Endothelial cell of umbilical vein (primary cell): ENCODE measurements around the gene IL15.

Source experiments
- CTCF ChIP-seq, 2 donors: IDR thresholded peaks; 1 replicate in 1 of 2; 2 replicates in 1 of 2; pipeline ENCODE4 v1.5.1; 2011; ENCODE audit warnings: low read length in 2 of 2, mild to moderate bottlenecking in 2 of 2, moderate library complexity in 2 of 2, control low read depth in 1 of 2, inconsistent platforms in 1 of 2, low read depth in 1 of 2; ENCODE audit not compliant: insufficient read depth in 1 of 2; ENCODE audit errors: extremely low read depth in 1 of 2
- EZH2 ChIP-seq: IDR thresholded peaks from 2 replicates; pipeline ENCODE4 v1.6.1; 2012; ENCODE audit warnings: borderline replicate concordance, low read depth, mild to moderate bottlenecking, moderate library complexity, low read length, inconsistent platforms; ENCODE audit not compliant: severe bottlenecking
- FOS ChIP-seq: IDR thresholded peaks from 2 replicates; pipeline ENCODE4 v1.6.1; 2011; ENCODE audit warnings: mild to moderate bottlenecking, low read length, moderate library complexity, borderline replicate concordance; ENCODE audit not compliant: insufficient read depth
- MYC ChIP-seq: IDR thresholded peaks from one replicate; pipeline ENCODE4 v1.6.1; 2011; ENCODE audit warnings: mild to moderate bottlenecking, low read depth, low read length
- POLR2A ChIP-seq: IDR thresholded peaks from 2 replicates; pipeline ENCODE4 v1.6.1; 2012; ENCODE audit warnings: low read depth, mild to moderate bottlenecking, control low read depth, low read length
- POLR2AphosphoS5 ChIP-seq: IDR thresholded peaks from 2 replicates; pipeline ENCODE4 v1.6.1; 2012; ENCODE audit warnings: low read depth, mild to moderate bottlenecking, control low read depth, low read length, moderate library complexity; ENCODE audit not compliant: insufficient read depth

GRCh38 chr4:141697116-141697515 is 60.7 kb downstream of the IL15 start:
- TF ChIP-seq POLR2A (no peak), CTCF (IDR thresholded peaks at IDR 0.05; ENCODE audit: extremely low read depth in 1 of 2, insufficient read depth in 1 of 2, low read depth in 1 of 2, low read length in 2 of 2) (no peak), FOS (no peak), POLR2AphosphoS5 (no peak), EZH2 (no peak), MYC (no peak)
